ENCODE results near the gene SEPTIN2.
"Not testable (repeated sequence)": the region's sequence is repeated elsewhere in the genome, so short reads cannot be mapped to it uniquely, and the experiment has no call there.

SEPTIN2 gene

DNA sequence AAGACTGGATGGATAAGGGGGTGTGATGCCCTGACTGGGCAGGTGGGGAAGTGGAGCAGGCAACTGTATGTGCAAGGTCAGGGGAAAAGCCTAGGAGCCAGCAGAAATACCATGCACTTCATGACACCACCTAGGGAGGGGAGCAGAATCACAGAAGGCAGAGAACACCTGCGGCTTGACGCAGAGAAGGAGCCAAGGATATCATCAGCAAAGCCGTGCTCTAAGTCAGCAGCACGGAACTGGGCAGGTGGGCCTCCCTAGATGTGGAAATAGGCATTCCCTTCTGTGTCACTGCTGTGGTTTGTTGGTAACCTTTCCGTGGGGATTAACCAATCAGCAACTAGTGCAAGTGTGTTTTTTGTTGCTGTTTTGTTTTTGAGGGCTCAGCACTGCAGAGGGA is 41.6 kb upstream of the SEPTIN2 start:
- H3K9ac ChIP-seq (ENCODE audit: low read depth, low read length): no peak overlapping the region
- no peak overlapping the region for H3K4me3 ChIP-seq (ENCODE audit: low read depth in 1 of 2, low read length in 2 of 2)
- H3K4me1 ChIP-seq (ENCODE audit: insufficient read depth, low read length): peaks cover 2% of the 10 kb centered on the region; the same call in 1 of the 2 replicates
- ATAC-seq (ENCODE audit: insufficient read depth, low read depth) (no peak), DNase-seq (no peak)
- no peak overlapping the region for H2AFZ ChIP-seq (ENCODE audit: low read depth, low read length)
- H3K27me3 ChIP-seq (ENCODE audit: insufficient read depth, low read length, poor library complexity): no peaks in the 10 kb centered on the region
- no peak overlapping the region for H3K27ac ChIP-seq (ENCODE audit: low read length)
- H3K36me3 ChIP-seq (ENCODE audit: insufficient read depth, low read length): peaks cover 8% of the 10 kb centered on the region
- peaks cover 92% of the 10 kb centered on the region for H3K79me2 ChIP-seq (ENCODE audit: insufficient read depth, low read length)
- peaks cover 59% of the 10 kb centered on the region for H4K20me1 ChIP-seq (ENCODE audit: insufficient read depth, low read length)
- TF ChIP-seq CTCF (IDR thresholded peaks at IDR 0.05; ENCODE audit: borderline replicate concordance, extremely low read depth, low read length, poor library complexity, severe bottlenecking): no peak
- TF ChIP-seq EZH2 (IDR thresholded peaks at IDR 0.05; ENCODE audit: borderline replicate concordance, low read depth, low read length, severe bottlenecking): no peak
- no peak overlapping the region for H3K4me2 ChIP-seq (ENCODE audit: insufficient read depth, low read length)
- no peaks in the 10 kb centered on the region for H3K9me3 ChIP-seq (ENCODE audit: insufficient read depth, low read length, severe bottlenecking)

GRCh38 chr2:241275504-241275903 is 40.2 kb upstream of the SEPTIN2 start:
- Histone ChIP-seq H3K9me3 (ENCODE audit: insufficient read depth, low read length, severe bottlenecking) (no peaks in the 10 kb centered on the region), H3K27me3 (ENCODE audit: insufficient read depth, low read length, poor library complexity) (no peaks in the 10 kb centered on the region), H3K4me2 (ENCODE audit: insufficient read depth, low read length) (no peak overlapping the region), H4K20me1 (ENCODE audit: insufficient read depth, low read length) (peaks cover 53% of the 10 kb centered on the region), H2AFZ (ENCODE audit: low read depth, low read length) (no peak overlapping the region), H3K79me2 (ENCODE audit: insufficient read depth, low read length) (peaks cover 91% of the 10 kb centered on the region), H3K27ac (ENCODE audit: low read length) (no peak overlapping the region), H3K4me3 (ENCODE audit: low read depth in 1 of 2, low read length in 2 of 2) (no peak overlapping the region), H3K36me3 (ENCODE audit: insufficient read depth, low read length) (peaks cover 5% of the 10 kb centered on the region; the same call in 1 of the 2 replicates), H3K9ac (ENCODE audit: low read depth, low read length) (no peak overlapping the region), H3K4me1 (ENCODE audit: insufficient read depth, low read length) (peaks cover 11% of the 10 kb centered on the region)
- TF ChIP-seq EZH2 (IDR thresholded peaks at IDR 0.05; ENCODE audit: borderline replicate concordance, low read depth, low read length, severe bottlenecking): no peak
- no peak for TF ChIP-seq CTCF (IDR thresholded peaks at IDR 0.05; ENCODE audit: borderline replicate concordance, extremely low read depth, low read length, poor library complexity, severe bottlenecking)
- ATAC-seq (ENCODE audit: insufficient read depth, low read depth) (no peak), DNase-seq (no peak)

DNA sequence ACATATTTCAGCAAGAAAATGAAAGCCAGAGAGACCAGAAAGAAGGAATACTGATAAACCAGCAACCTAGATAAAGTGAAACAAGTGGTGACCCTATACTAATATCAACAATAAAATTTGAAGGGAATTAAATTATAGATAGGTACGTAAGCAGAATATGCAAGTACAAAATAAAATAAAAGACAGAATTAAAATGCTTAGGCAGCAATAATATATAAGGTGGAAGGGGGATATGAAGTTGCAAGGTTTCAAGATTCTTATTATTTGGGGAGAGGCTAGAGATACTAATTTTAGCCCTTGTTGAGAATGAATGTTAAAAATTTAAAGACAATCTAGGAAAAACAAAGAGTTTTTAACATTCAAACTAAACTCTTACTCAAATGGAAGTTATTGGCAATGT is 39.8 kb upstream of the SEPTIN2 start:
- Histone ChIP-seq H3K36me3 (ENCODE audit: insufficient read depth, low read length) (peaks cover 5% of the 10 kb centered on the region; the same call in 1 of the 2 replicates), H4K20me1 (ENCODE audit: insufficient read depth, low read length) (peaks cover 48% of the 10 kb centered on the region), H3K9ac (ENCODE audit: low read depth, low read length) (no peak overlapping the region), H3K4me3 (ENCODE audit: low read depth in 1 of 2, low read length in 2 of 2) (no peak overlapping the region), H2AFZ (ENCODE audit: low read depth, low read length) (no peak overlapping the region), H3K4me2 (ENCODE audit: insufficient read depth, low read length) (no peak overlapping the region), H3K9me3 (ENCODE audit: insufficient read depth, low read length, severe bottlenecking) (no peaks in the 10 kb centered on the region), H3K4me1 (ENCODE audit: insufficient read depth, low read length) (peaks cover 11% of the 10 kb centered on the region), H3K27ac (ENCODE audit: low read length) (no peak overlapping the region), H3K27me3 (ENCODE audit: insufficient read depth, low read length, poor library complexity) (no peaks in the 10 kb centered on the region), H3K79me2 (ENCODE audit: insufficient read depth, low read length) (peaks cover 91% of the 10 kb centered on the region)
- DNase-seq (no peak), ATAC-seq (ENCODE audit: insufficient read depth, low read depth) (no peak)
- TF ChIP-seq CTCF (IDR thresholded peaks at IDR 0.05; ENCODE audit: borderline replicate concordance, extremely low read depth, low read length, poor library complexity, severe bottlenecking) (no peak), EZH2 (IDR thresholded peaks at IDR 0.05; ENCODE audit: borderline replicate concordance, low read depth, low read length, severe bottlenecking) (no peak)

DNA sequence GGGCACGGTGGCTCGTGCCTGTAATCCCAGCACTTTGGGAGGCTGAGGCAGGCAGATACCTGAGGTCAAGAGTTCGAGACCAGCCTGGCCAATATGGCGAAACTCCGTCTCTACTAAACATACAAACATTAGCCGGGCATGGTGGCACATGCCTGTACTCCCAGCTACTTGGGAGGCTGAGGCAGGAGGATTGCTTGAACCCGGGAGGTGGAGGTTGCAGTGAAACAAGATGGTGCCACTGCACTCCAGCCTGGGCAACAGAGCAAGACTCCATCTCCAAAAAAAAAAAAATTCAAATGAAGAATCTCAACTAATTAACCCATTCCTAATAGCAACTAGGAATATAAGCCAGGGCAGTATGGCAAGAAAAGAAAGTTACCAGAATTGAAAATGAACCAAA is 37.4 kb upstream of the SEPTIN2 start:
- ATAC-seq (ENCODE audit: insufficient read depth, low read depth); H3K4me2 ChIP-seq (ENCODE audit: insufficient read depth, low read length); H3K4me3 ChIP-seq (ENCODE audit: low read depth in 1 of 2, low read length in 2 of 2); H3K9ac ChIP-seq (ENCODE audit: low read depth, low read length); H3K27me3 ChIP-seq (ENCODE audit: insufficient read depth, low read length, poor library complexity); H2AFZ ChIP-seq (ENCODE audit: low read depth, low read length); H3K9me3 ChIP-seq (ENCODE audit: insufficient read depth, low read length, severe bottlenecking); DNase-seq; H3K27ac ChIP-seq (ENCODE audit: low read length); H3K36me3 ChIP-seq (ENCODE audit: insufficient read depth, low read length): not testable (repeated sequence)
- Histone ChIP-seq H3K79me2 (ENCODE audit: insufficient read depth, low read length) (peaks cover 99% of the 10 kb centered on the region), H4K20me1 (ENCODE audit: insufficient read depth, low read length) (peaks cover 46% of the 10 kb centered on the region), H3K4me1 (ENCODE audit: insufficient read depth, low read length) (peaks cover 15% of the 10 kb centered on the region)
